Activated naive CD8-positive, alpha-beta T cell treated with anti-CD3 and anti-CD28 coated beads, Interleukin-2, amount 50 U/mL, for 24 hours (primary cell): Measurements from ENCODE around the gene ZNF681.

Source experiments
- ATAC-seq: fragments of 150-1000 bp; cut with Tn5 transposase; one replicate; pipeline ENCODE4 v1.10.0; 2021
- DNase-seq: peaks from one replicate; pipeline ENCODE4 v3.0.0; 2021
- H3K27ac Mint-ChIP-seq: one replicate; pipeline ENCODE4 v1.8.0; 2021; ENCODE audit warnings: mild to moderate bottlenecking, mixed read lengths
- H3K27me3 Mint-ChIP-seq: one replicate; pipeline ENCODE4 v1.8.0; 2021; ENCODE audit warnings: mixed read lengths
- H3K36me3 Mint-ChIP-seq: one replicate; pipeline ENCODE4 v1.8.0; 2021; ENCODE audit warnings: low read depth, mixed read lengths
- H3K4me1 Mint-ChIP-seq: one replicate; pipeline ENCODE4 v1.8.0; 2021; ENCODE audit warnings: mixed read lengths
- H3K4me3 Mint-ChIP-seq: one replicate; pipeline ENCODE4 v1.8.0; 2021; ENCODE audit warnings: mild to moderate bottlenecking, moderate library complexity, mixed read lengths
- H3K9me3 Mint-ChIP-seq: one replicate; pipeline ENCODE4 v1.8.0; 2021; ENCODE audit warnings: mixed read lengths

The ZNF681 gene

DNA sequence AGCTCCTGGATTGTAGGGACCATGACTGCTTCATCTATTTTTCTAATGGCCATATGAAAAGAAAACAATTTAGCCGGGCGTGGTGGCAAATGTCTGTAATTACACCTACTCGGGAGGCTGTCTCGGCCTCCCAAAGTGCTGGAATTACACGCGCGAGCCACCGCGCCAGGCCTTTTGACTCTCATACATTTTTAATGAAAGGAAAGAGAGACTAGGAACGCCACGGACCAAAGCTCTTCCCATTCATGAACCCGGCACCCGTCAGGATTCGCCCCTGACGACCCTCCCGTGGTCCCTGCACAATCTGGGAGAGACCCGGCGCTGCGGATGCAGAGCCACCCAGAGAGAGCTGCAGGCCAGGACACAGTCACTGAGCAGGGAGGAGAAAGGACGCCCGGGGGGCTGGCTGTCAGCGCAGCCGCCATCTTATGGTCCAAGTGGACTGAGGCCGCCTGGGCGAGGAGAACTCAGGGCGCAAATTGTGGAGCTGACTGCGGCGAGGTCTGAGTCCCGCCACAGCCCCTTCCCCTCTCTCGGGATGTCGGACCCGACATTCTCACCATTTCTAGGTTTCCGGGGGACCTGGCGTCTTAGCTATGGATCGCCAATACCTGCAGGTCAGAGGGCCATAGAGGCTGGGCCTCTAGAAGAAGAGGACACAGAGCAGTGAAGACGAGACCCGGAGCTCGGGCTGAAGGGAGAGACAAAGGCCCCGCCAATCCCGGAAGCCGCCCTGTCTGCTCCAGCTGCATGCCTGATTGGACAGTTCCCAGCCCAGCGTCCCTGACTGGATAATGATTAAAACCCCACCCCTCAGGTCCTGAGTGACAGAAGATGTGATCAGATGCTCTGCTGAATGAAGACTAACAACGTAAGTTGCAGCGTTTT is at the start of gene ZNF681:
TSS of gene ZNF681 (minus strand) at position 705 of the 888 bp plus-strand sequence. CDS start at position 563, 142 bp downstream.
- Mint-ChIP-seq H3K27ac (peak within 1 kb of the TSS; percentile 79), H3K9me3 (peaks cover 11% of the 10 kb centered on the region), H3K4me3 (peak within 1 kb of the TSS; percentile 92), H3K36me3 (peaks cover 21% of the 10 kb centered on the region), H3K4me1 (peaks cover 28% of the 10 kb centered on the region), H3K27me3 (no peaks in the 10 kb centered on the region)
- ATAC-seq (peak; percentile 96), DNase-seq (peak; percentile 81)

DNA sequence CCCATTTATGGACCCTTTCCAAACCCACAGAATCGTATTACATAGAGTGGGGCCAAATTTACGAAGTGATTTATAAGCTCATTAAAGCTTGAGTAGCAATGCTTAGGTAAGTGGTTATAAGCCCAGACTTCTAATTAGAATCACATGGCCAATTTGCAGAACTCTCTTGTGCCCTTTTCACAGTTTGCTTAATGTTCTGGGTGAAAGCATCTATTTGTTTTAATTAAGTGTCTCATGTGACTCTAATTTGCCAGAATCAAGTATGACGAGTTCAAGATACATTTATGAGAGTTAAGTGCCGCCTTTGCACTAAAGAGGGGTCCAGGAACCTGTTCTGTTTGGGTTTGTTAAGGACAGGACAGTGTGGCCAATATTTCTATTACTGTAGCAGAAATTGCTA is 46.0 kb upstream of the ZNF681 start:
- DNase-seq (no peak), ATAC-seq (no peak)
- Mint-ChIP-seq H3K27me3 (no peaks in the 10 kb centered on the region), H3K4me1 (peaks cover 24% of the 10 kb centered on the region), H3K4me3 (no peak overlapping the region), H3K9me3 (peaks cover 5% of the 10 kb centered on the region), H3K36me3 (peaks cover 12% of the 10 kb centered on the region), H3K27ac (no peak overlapping the region)

DNA sequence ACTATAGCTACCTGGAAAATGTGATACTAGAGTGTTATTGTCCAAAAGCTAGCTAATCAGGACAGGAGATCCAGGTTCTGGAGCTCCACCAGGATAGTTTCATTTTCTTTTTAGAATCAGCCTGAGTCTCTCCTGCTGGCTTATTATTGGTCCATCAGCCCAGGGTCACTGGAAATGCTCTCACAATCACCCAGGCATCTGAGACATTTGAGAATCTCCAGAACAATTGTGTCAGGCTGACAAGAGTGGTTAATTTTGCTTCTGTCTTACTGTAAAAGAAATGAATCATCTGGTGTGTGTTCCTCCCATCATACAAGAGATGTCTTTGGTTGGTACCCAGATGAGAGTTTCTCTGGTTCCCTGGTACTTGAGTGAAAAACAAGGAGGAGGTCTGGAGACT is 43.6 kb upstream of the ZNF681 start:
- Mint-ChIP-seq H3K4me1 (peaks cover 31% of the 10 kb centered on the region), H3K27ac (no peak overlapping the region), H3K27me3 (no peaks in the 10 kb centered on the region), H3K36me3 (peaks cover 8% of the 10 kb centered on the region), H3K4me3 (no peak overlapping the region), H3K9me3 (no peaks in the 10 kb centered on the region)
- DNase-seq (no peak), ATAC-seq (peak; percentile 46)

DNA sequence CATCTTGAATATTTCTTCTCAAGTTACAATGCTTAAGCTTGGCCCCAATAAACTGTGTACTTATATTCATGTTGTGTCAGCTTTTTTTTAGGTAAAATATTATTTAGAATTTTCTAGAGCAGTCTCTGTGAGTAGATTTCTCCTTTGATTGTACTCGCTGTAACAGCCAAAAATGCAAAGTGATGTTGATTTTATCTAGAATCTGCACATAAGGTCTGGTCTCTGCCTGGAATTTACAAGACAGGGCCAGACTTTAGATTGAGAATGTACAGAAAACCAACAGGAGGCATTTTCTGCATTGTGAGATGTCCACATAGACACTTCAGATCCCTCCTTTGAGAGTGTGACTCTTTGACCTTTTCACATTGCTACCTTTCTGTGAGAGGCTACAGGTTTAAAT is 43.1 kb upstream of the ZNF681 start:
- no peak for DNase-seq
- peaks cover 31% of the 10 kb centered on the region for H3K4me1 Mint-ChIP-seq
- peaks cover 1% of the 10 kb centered on the region for H3K9me3 Mint-ChIP-seq
- peaks cover 10% of the 10 kb centered on the region for H3K36me3 Mint-ChIP-seq
- no peaks in the 10 kb centered on the region for H3K27me3 Mint-ChIP-seq
- H3K27ac Mint-ChIP-seq = no peak overlapping the region
- no peak for ATAC-seq
- H3K4me3 Mint-ChIP-seq = no peak overlapping the region

DNA sequence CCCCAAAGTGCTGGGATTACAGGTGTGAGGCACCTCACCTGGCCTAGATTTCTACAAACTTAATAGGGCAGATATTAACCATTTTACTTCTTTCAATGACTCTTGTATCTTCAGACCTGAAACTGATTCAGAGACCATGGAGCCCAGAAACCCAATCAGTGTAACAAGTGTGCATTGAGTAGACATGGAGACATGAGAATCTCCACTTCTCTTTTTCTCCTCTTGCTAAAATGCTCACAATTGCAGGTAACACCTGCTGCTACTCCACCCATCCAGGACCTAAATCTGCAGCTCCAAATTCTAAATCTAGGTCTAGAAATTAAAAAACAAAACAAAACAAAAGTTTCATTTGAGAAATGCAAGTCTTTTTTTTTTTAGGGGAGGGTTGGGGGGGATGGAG is 42.2 kb upstream of the ZNF681 start:
- H3K4me1 Mint-ChIP-seq = peaks cover 31% of the 10 kb centered on the region
- H3K27ac Mint-ChIP-seq = no peak overlapping the region
- peaks cover 12% of the 10 kb centered on the region for H3K36me3 Mint-ChIP-seq
- DNase-seq (no peak), ATAC-seq (no peak)
- H3K9me3 Mint-ChIP-seq = peaks cover 10% of the 10 kb centered on the region
- H3K4me3 Mint-ChIP-seq = no peak overlapping the region
- no peaks in the 10 kb centered on the region for H3K27me3 Mint-ChIP-seq

DNA sequence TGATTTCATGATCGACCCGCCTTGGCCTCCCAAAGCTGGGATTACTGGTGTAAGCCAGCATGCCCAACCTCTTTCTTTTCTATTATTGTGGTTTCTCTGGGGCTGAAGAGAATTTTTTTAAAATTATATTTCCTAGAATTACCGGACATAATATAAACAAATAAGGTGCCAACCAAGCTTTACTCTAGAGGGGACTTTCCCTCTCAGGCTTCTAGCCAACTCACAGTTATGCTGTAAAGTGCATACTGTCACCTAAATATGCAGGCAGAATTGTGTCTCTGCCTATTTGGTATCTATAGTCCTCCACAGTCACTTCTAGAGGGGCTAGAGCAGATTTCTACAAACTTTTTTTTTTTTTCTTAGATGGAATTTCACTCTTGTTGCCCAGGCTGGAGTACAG is 41.6 kb upstream of the ZNF681 start:
- DNase-seq = no peak
- Mint-ChIP-seq H3K36me3 (peaks cover 13% of the 10 kb centered on the region), H3K4me1 (peaks cover 31% of the 10 kb centered on the region), H3K27ac (no peak overlapping the region), H3K27me3 (no peaks in the 10 kb centered on the region), H3K9me3 (peaks cover 13% of the 10 kb centered on the region), H3K4me3 (no peak overlapping the region)
- no peak for ATAC-seq

DNA sequence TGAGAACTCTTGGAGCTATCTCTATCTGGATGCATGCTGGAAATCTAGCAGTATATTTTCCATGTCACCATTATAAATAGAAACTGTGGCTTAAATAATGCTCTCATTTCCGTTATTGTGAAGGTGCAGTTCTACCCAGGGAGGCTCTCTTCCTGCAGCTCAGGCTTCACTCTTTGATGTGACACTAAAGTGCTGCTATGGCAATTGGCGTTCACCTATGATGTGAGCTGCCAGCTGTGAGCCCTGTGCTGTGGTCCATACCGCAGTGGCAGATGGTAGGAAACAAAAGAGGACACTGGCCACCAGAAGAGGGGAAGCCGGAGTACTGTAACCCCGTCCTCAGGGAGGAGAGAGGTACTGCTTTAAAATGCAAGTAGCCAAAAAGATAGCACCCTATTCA is 40.6 kb upstream of the ZNF681 start:
- Mint-ChIP-seq H3K27ac (peak overlapping the region; percentile 65), H3K9me3 (peaks cover 18% of the 10 kb centered on the region), H3K36me3 (peaks cover 15% of the 10 kb centered on the region), H3K4me3 (peak overlapping the region; percentile 58), H3K4me1 (peaks cover 31% of the 10 kb centered on the region), H3K27me3 (no peaks in the 10 kb centered on the region)
- DNase-seq (peak; percentile 3), ATAC-seq (peak; percentile 71)

DNA sequence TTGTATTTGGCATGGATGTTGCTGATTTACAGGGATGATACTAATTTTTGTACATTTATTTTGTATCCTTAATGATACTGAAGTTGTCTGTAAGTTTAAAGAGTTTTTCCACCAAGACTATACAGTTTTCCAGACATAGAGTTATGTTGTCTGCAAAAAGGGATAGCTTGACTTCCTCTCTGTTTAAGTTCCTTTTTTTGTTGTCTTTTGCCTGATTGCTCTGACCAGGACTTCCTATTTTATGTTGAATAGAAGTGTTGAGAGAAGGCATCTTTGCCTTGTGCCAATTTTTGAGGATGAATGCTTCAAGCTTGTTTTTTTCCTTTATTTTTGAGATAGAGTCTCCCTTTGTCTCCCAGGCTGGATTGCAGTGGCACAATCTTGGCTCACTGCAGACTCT is 36.8 kb upstream of the ZNF681 start:
- Mint-ChIP-seq H3K4me3 (no peak overlapping the region), H3K27ac (no peak overlapping the region), H3K9me3 (peaks cover 20% of the 10 kb centered on the region), H3K36me3 (peaks cover 14% of the 10 kb centered on the region), H3K27me3 (no peaks in the 10 kb centered on the region), H3K4me1 (peaks cover 12% of the 10 kb centered on the region)
- DNase-seq (no peak), ATAC-seq (no peak)

DNA sequence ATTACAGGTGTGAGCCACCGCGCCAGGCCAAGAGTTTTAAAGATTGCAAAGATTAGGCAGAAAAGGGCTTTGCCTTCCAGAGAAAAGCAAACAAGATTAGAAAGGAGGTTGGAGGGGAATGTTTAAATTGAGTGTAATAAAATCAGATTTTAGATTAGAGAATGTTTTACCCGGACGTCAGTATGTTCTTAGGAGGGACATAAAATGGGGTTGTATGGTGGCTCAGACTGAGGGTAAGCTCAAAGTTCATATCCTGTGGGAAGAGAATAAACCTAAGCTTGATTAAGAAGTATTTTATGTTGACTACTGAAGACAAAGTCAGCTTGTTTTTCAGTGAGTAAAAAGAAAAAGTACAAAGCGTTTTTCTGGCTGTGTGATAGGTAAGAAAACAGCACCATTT is 34.1 kb upstream of the ZNF681 start:
- H3K4me3 Mint-ChIP-seq = no peak overlapping the region
- no peaks in the 10 kb centered on the region for H3K4me1 Mint-ChIP-seq
- ATAC-seq (no peak), DNase-seq (no peak)
- peaks cover 20% of the 10 kb centered on the region for H3K9me3 Mint-ChIP-seq
- H3K27ac Mint-ChIP-seq = no peak overlapping the region
- H3K36me3 Mint-ChIP-seq = peaks cover 17% of the 10 kb centered on the region
- no peaks in the 10 kb centered on the region for H3K27me3 Mint-ChIP-seq

DNA sequence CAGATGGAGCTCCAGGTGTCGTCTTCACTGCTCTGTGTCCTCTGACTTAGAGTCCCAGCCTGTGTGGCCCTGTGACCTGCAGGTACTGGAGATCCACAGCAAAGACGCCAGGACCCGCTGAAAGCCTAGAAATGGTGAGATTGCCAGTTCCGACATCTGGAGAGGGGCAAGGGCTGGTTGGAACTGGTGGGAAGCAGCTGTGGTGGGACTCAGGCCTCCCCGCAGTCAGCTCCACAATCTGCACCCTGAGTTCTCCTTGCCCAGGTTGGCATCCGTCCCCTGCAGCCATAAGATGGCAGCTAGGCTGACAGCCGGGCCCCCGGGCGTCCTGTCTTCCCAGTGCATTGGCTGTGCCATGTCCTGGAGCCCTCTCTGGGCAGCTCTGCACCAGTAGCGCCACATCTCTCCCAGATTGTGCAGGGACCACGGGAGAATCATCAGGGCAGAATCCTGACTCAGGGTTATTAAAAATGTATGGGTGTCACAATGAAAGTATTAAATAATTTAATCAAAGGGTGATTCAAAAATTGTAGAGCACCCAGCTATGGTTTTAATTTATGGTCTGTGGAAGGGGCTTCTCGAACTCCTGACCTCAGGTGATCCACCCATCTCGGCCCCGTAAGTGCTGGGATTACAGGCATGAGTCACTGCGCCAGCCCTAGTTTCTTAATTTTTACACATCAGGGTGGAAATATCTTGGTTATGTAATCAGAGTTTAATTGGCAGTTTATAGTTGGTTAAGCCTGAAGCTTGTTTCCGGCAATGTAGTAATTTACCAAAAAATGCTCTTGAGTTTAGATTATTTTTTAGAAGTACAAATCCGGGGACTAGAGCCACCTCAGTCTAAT is 32.2 kb upstream of the ZNF681 start:
- DNase-seq (no peak), ATAC-seq (no peak)
- Mint-ChIP-seq H3K4me3 (no peak overlapping the region), H3K9me3 (peaks cover 10% of the 10 kb centered on the region), H3K27me3 (no peaks in the 10 kb centered on the region), H3K36me3 (peaks cover 16% of the 10 kb centered on the region), H3K4me1 (no peaks in the 10 kb centered on the region), H3K27ac (no peak overlapping the region)

DNA sequence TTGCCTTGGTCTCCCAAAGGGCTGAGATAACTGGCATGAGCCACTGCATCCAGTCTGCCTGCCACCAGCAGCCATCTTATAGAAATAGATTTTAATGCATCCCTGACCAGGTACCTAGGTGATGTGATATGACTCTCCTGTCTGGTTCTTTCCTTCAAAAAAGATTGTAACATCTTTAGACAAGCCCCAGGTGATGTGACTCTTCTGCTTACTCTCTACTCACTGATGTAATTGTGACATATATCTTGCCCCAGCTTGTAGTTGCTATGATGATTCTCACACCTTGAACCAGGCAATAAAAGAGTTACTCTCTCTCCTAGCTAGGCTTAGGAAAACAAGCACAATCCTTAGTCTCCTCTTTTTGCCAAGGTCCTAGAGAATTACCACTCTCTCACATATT is 30.6 kb upstream of the ZNF681 start:
- ATAC-seq (no peak), DNase-seq (no peak)
- peaks cover 2% of the 10 kb centered on the region for H3K9me3 Mint-ChIP-seq
- H3K4me1 Mint-ChIP-seq = no peaks in the 10 kb centered on the region
- H3K36me3 Mint-ChIP-seq = peaks cover 11% of the 10 kb centered on the region
- no peaks in the 10 kb centered on the region for H3K27me3 Mint-ChIP-seq
- H3K27ac Mint-ChIP-seq = no peak overlapping the region
- no peak overlapping the region for H3K4me3 Mint-ChIP-seq

DNA sequence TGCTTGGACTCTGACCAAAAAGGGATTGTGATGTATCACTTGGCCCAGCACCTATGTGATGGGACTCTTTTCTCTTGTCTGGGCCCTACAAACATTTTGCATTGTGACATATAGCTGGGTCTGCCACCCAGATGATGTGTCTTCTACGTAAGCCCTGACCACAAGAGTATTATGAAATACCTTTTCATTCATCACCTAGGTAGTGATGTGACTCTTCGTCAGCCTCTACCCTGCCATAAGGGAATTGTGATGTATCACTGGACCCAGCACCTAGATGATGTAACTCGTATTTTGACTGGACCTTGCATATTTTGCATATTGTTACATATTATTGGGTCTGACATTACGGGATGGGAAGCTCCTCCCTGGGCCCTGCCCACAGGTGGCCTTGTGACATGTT is 29.7 kb upstream of the ZNF681 start:
- no peak for DNase-seq
- H3K4me1 Mint-ChIP-seq = no peaks in the 10 kb centered on the region
- no peak for ATAC-seq
- H3K27me3 Mint-ChIP-seq = no peaks in the 10 kb centered on the region
- H3K9me3 Mint-ChIP-seq = no peaks in the 10 kb centered on the region
- H3K27ac Mint-ChIP-seq = no peak overlapping the region
- H3K36me3 Mint-ChIP-seq = peaks cover 16% of the 10 kb centered on the region
- no peak overlapping the region for H3K4me3 Mint-ChIP-seq

DNA sequence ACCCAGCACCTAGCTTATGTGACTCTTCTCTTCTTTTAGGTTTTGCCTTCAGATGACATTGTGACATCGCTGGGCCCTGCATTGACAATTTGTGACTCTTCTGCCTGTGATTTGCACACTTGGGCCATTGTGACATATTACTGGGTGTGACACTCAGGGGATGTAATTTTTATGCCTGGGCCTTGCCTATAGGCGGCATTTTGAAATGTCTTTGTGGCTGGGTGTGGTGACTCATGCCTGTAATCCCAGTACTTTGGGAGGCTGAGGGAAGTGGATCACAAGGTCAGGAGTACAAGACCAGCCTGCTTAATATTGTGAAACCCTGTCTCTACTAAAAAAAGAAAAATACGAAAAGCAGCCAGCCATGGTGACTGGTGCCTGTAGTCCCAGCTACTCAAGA is 28.4 kb upstream of the ZNF681 start:
- no peaks in the 10 kb centered on the region for H3K4me1 Mint-ChIP-seq
- H3K27me3 Mint-ChIP-seq = no peaks in the 10 kb centered on the region
- H3K4me3 Mint-ChIP-seq = no peak overlapping the region
- no peaks in the 10 kb centered on the region for H3K9me3 Mint-ChIP-seq
- DNase-seq = no peak
- H3K27ac Mint-ChIP-seq = no peak overlapping the region
- peaks cover 26% of the 10 kb centered on the region for H3K36me3 Mint-ChIP-seq
- ATAC-seq = no peak

DNA sequence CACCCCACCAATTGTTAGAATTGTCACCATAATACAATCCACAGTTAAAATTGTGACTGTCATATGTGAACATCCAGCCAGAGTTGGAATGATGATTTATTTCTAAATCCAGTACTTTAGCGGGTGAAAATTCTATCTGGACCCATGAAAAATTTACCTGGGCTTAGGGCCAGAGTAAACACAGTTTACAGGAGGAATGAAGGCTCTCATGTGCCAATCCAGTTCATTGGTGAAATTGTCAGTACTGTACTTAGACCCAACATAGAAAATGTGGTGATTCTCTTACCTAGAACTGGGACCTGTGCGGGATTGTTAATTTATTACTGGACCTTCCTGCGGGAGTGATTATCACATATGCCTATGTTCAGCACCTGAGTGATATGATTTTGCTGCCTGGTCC is 27.3 kb upstream of the ZNF681 start:
- Mint-ChIP-seq H3K4me1 (no peaks in the 10 kb centered on the region), H3K27me3 (no peaks in the 10 kb centered on the region), H3K9me3 (no peaks in the 10 kb centered on the region), H3K36me3 (peaks cover 31% of the 10 kb centered on the region), H3K4me3 (no peak overlapping the region), H3K27ac (no peak overlapping the region)
- ATAC-seq = no peak
- no peak for DNase-seq

DNA sequence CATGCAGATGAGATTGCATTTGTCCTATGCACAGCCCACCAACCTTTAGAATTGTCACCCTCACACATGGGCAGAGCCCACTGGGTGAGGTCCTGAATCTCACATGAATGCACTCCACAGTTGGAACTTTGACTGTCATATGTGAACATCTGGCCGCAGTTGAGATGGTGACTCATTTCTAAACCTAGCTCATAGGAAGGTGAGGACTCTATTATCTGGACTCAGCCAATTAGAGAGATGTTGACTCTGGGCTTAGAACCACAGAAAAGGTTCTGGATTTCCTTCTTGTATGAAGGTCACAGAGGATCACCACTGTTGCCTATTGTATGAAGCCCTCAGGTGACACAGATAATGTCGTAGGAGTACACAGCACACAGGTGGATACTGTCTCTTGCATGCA is 25.6 kb upstream of the ZNF681 start:
- H3K4me3 Mint-ChIP-seq = no peak overlapping the region
- peaks cover 40% of the 10 kb centered on the region for H3K36me3 Mint-ChIP-seq
- no peak overlapping the region for H3K27ac Mint-ChIP-seq
- H3K27me3 Mint-ChIP-seq = no peaks in the 10 kb centered on the region
- no peaks in the 10 kb centered on the region for H3K4me1 Mint-ChIP-seq
- H3K9me3 Mint-ChIP-seq = no peaks in the 10 kb centered on the region
- DNase-seq = no peak
- no peak for ATAC-seq
